Fibroblast of lung (primary cell): ENCODE measurements around the gene FCRL5.

ENCODE experiments used
- EZH2 ChIP-seq: IDR thresholded peaks from 2 replicates; pipeline ENCODE4 v1.5.1; 2012; ENCODE audit warnings: low read length, control low read depth, mild to moderate bottlenecking; ENCODE audit errors: missing control alignments
- TF ChIP-seq, protein P1 (sequence below), 2 donors: IDR thresholded peaks in 1 of 2; conservative IDR thresholded peaks in 1 of 2; 1 replicate in 1 of 2; 2 replicates in 1 of 2; pipeline ENCODE4 v1.5.1; 2011 to 2012; ENCODE audit warnings: low read length in 2 of 2, control low read depth in 1 of 2, inconsistent platforms in 1 of 2, low read depth in 1 of 2, mild to moderate bottlenecking in 1 of 2

GRCh38 chr1:157484573-157484972 is 67.7 kb downstream of the FCRL5 start:
- TF ChIP-seq, protein P1, sequence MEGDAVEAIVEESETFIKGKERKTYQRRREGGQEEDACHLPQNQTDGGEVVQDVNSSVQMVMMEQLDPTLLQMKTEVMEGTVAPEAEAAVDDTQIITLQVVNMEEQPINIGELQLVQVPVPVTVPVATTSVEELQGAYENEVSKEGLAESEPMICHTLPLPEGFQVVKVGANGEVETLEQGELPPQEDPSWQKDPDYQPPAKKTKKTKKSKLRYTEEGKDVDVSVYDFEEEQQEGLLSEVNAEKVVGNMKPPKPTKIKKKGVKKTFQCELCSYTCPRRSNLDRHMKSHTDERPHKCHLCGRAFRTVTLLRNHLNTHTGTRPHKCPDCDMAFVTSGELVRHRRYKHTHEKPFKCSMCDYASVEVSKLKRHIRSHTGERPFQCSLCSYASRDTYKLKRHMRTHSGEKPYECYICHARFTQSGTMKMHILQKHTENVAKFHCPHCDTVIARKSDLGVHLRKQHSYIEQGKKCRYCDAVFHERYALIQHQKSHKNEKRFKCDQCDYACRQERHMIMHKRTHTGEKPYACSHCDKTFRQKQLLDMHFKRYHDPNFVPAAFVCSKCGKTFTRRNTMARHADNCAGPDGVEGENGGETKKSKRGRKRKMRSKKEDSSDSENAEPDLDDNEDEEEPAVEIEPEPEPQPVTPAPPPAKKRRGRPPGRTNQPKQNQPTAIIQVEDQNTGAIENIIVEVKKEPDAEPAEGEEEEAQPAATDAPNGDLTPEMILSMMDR (conservative IDR thresholded peaks at IDR 0.05 in 1 of 2, IDR thresholded peaks at IDR 0.05 in 1 of 2; ENCODE audit: low read depth in 1 of 2, low read length in 2 of 2), result no peak
- TF ChIP-seq EZH2, result no peak
